ENCODE results near the gene PPIB. TPM values are rescaled to one million over a fixed set of nuclear protein-coding genes. Genes with fewer than 3 reads are reported as not detected.

The PPIB gene
- total RNA-seq, 1 donor from 2014 or later: 121 TPM

- intact Hi-C loops (cut with DNase I): loop anchor here (2.0 kb wide), 1 partner anchor 225 kb away; the partner anchor contains the start of gene TRIP4
- DNase-seq (ENCODE audit: low spot score): peak; percentile 49
These were observed 939 bp downstream of the PPIB start for GRCh38 chr15:64161688-64162477.

GRCh38 chr15:64158363-64159134, 4.3 kb downstream of the PPIB start:
- peak; percentile 60 for DNase-seq (ENCODE audit: low spot score)
- intact Hi-C loops (cut with DNase I): no loop called here

- intact Hi-C loops (cut with DNase I): no loop called here
- peak; percentile 33 for DNase-seq (ENCODE audit: low spot score)
These were observed 5.2 kb downstream of the PPIB start for GRCh38 chr15:64157599-64158125.

GRCh38 chr15:64156652-64157331, 6.0 kb downstream of the PPIB start:
- DNase-seq (ENCODE audit: low spot score): peak; percentile 61
- intact Hi-C loops (cut with DNase I): no loop called here

GRCh38 chr15:64155802-64156651, 6.8 kb downstream of the PPIB start:
- DNase-seq (ENCODE audit: low spot score): peak; percentile 43
- intact Hi-C loops (cut with DNase I): no loop called here

GRCh38 chr15:64153480-64154367, 9.1 kb downstream of the PPIB start:
- intact Hi-C loops (cut with DNase I): loop anchor here (5.0 kb wide), 1 partner anchor 56 kb away; the partner anchor contains the start of gene SNX1
- peak; percentile 96 for DNase-seq (ENCODE audit: low spot score)

- intact Hi-C loops (cut with DNase I): loop anchor here (5.0 kb wide), 1 partner anchor 55 kb away; the partner anchor contains the start of gene SNX1
- no peak for DNase-seq (ENCODE audit: low spot score)
These were observed 10.1 kb downstream of the PPIB start for GRCh38 chr15:64152507-64153387.

GRCh38 chr15:64151727-64152506, 10.9 kb downstream of the PPIB start, which contains the start of gene SNX22:
Gene SNX22, plus strand, starts transcription at chr15:64151731. Its CDS starts 45 bp downstream, at chr15:64151776.
- intact Hi-C loops (cut with DNase I): loop anchor here (5.0 kb wide), 1 partner anchor 55 kb away; the partner anchor contains the start of gene SNX1
- DNase-seq (ENCODE audit: low spot score): no peak

- intact Hi-C loops (cut with DNase I): loop anchor here (5.0 kb wide), 1 partner anchor 53 kb away; the partner anchor contains the start of gene SNX1
- no peak for DNase-seq (ENCODE audit: low spot score)
These were observed 12.8 kb downstream of the PPIB start for GRCh38 chr15:64149893-64150578.

- intact Hi-C loops (cut with DNase I): no loop called here
These were observed 13.4 kb downstream of the PPIB start for GRCh38 chr15:64149424-64149823.

GRCh38 chr15:64148581-64148980, 14.2 kb downstream of the PPIB start:
- intact Hi-C loops (cut with DNase I): no loop called here

More at GRCh38 chr15:64149424-64149823, 13.4 kb downstream of the PPIB start:
- no peak for DNase-seq (ENCODE audit: low spot score)

GRCh38 chr15:64148168-64148567, 14.7 kb downstream of the PPIB start:
- DNase-seq (ENCODE audit: low spot score): no peak
- intact Hi-C loops (cut with DNase I): no loop called here

More at GRCh38 chr15:64148581-64148980, 14.2 kb downstream of the PPIB start:
- no peak for DNase-seq (ENCODE audit: low spot score)

GRCh38 chr15:64146885-64147681, 15.7 kb downstream of the PPIB start:
- intact Hi-C loops (cut with DNase I): no loop called here
- DNase-seq (ENCODE audit: low spot score): no peak

GRCh38 chr15:64146520-64146884, 16.3 kb downstream of the PPIB start:
- no peak for DNase-seq (ENCODE audit: low spot score)
- intact Hi-C loops (cut with DNase I): no loop called here

GRCh38 chr15:64146041-64146440, 16.8 kb downstream of the PPIB start:
- DNase-seq (ENCODE audit: low spot score): peak; percentile 81
- intact Hi-C loops (cut with DNase I): no loop called here
